ENCODE results near the gene RASSF5.

The RASSF5 gene

GRCh38 chr1:206566999-206567398 is 59.7 kb downstream of the RASSF5 start:
- no peak for DNase-seq (ENCODE audit: low read depth)
- TF ChIP-seq, protein P1, sequence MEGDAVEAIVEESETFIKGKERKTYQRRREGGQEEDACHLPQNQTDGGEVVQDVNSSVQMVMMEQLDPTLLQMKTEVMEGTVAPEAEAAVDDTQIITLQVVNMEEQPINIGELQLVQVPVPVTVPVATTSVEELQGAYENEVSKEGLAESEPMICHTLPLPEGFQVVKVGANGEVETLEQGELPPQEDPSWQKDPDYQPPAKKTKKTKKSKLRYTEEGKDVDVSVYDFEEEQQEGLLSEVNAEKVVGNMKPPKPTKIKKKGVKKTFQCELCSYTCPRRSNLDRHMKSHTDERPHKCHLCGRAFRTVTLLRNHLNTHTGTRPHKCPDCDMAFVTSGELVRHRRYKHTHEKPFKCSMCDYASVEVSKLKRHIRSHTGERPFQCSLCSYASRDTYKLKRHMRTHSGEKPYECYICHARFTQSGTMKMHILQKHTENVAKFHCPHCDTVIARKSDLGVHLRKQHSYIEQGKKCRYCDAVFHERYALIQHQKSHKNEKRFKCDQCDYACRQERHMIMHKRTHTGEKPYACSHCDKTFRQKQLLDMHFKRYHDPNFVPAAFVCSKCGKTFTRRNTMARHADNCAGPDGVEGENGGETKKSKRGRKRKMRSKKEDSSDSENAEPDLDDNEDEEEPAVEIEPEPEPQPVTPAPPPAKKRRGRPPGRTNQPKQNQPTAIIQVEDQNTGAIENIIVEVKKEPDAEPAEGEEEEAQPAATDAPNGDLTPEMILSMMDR (IDR thresholded peaks at IDR 0.05; ENCODE audit: insufficient read depth, low read depth, low read length, missing control alignments) = no peak
- H3K4me3 ChIP-seq (ENCODE audit: low read length) = no peak overlapping the region

DNA sequence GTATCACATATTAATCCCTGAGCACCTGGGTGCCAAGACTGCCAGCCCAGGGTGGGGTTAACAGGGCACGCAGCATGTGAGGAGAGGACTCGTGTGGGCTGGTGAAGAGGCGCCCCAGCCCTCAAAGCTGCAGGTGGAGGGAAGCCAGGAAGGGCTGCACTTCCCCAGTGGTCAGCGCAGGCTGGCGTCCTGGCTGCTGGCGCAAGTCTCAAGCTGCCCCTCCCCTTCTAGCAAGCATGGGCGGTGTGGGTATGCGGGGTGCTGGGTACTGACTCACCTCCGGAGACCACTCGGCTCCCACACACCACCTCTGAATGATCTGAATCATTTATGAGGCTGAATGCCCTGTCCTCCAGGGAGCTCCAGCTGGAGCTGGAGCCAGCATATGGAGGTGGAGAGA is 60.9 kb downstream of the RASSF5 start:
- no peak overlapping the region for H3K4me3 ChIP-seq (ENCODE audit: low read length)
- TF ChIP-seq, protein P1 (IDR thresholded peaks at IDR 0.05; ENCODE audit: insufficient read depth, low read depth, low read length, missing control alignments) = no peak
- no peak for DNase-seq (ENCODE audit: low read depth)

- TF ChIP-seq, protein P1 (IDR thresholded peaks at IDR 0.05; ENCODE audit: insufficient read depth, low read depth, low read length, missing control alignments) = no peak
- no peak overlapping the region for H3K4me3 ChIP-seq (ENCODE audit: low read length)
- no peak for DNase-seq (ENCODE audit: low read depth)
Measured at GRCh38 chr1:206568779-206569352, 61.5 kb downstream of the RASSF5 start.

GRCh38 chr1:206569556-206569955 is 62.2 kb downstream of the RASSF5 start:
- TF ChIP-seq, protein P1 (IDR thresholded peaks at IDR 0.05; ENCODE audit: insufficient read depth, low read depth, low read length, missing control alignments) = no peak

DNA sequence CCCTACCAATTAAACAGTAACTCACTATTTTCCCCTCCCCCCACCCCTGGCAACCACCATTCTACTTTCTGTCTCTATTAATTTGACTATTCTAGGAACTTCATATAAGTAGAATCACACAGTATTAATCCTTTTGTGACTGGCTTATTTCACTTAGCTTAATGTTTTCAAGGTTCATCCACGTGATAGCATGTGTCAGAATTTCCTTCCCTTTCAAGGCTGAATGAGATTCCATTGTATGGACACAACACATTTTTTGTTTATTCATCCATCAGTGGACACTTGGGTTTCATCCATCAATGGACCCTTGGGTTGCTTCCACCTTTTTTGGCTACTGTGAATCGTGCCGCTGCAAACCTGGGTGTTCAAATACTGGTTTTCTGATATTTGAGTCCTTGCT is 63.2 kb downstream of the RASSF5 start:
- no peak overlapping the region for H3K4me3 ChIP-seq (ENCODE audit: low read length)
- DNase-seq (ENCODE audit: low read depth) = no peak

More at GRCh38 chr1:206569556-206569955, 62.2 kb downstream of the RASSF5 start:
- H3K4me3 ChIP-seq (ENCODE audit: low read length) = no peak overlapping the region
- no peak for DNase-seq (ENCODE audit: low read depth)

GRCh38 chr1:206572835-206573234 is 65.5 kb downstream of the RASSF5 start:
- DNase-seq (ENCODE audit: low read depth) = no peak
- H3K4me3 ChIP-seq (ENCODE audit: low read length) = no peak overlapping the region
- TF ChIP-seq, protein P1 (IDR thresholded peaks at IDR 0.05; ENCODE audit: insufficient read depth, low read depth, low read length, missing control alignments) = no peak

More for the DNA sequence above, 63.2 kb downstream of the RASSF5 start:
- TF ChIP-seq, protein P1 (IDR thresholded peaks at IDR 0.05; ENCODE audit: insufficient read depth, low read depth, low read length, missing control alignments) = no peak

DNA sequence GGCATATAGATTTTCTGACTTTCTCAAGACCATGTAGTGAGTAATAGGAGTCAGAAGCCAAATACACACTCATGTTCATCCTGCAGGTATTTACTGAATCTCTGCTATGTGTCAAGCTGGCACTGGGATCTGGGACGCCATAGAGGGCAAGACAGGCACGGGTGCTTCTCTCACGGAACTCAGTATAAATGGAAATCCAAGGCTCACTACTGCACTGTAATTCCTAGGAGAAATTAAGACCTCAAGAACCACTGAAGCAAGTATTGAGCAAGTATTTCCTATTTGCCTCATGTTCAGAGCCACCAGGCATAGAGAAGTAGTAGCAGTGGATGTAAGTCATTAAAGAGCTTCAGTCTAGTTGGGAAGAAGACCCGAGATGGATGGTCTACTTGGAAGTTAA is 66.0 kb downstream of the RASSF5 start:
- no peak for DNase-seq (ENCODE audit: low read depth)
- H3K4me3 ChIP-seq (ENCODE audit: low read length) = no peak overlapping the region
- TF ChIP-seq, protein P1 (IDR thresholded peaks at IDR 0.05; ENCODE audit: insufficient read depth, low read depth, low read length, missing control alignments) = no peak

All from epithelial cell of esophagus (primary cell).